Stimulated activated CD8-positive, alpha-beta memory T cell treated with anti-CD3 and anti-CD28 coated beads, Interleukin-7, amount 100 ng/mL, for 1 hour (primary cell): ENCODE measurements around the gene OR5H14.

Experiments used
- DNase-seq, 2 donors: peaks; one replicate each; pipeline ENCODE4 v3.0.0-alpha.2; 2020; ENCODE audit warnings: low read depth in 2 of 2

The OR5H14 gene

DNA sequence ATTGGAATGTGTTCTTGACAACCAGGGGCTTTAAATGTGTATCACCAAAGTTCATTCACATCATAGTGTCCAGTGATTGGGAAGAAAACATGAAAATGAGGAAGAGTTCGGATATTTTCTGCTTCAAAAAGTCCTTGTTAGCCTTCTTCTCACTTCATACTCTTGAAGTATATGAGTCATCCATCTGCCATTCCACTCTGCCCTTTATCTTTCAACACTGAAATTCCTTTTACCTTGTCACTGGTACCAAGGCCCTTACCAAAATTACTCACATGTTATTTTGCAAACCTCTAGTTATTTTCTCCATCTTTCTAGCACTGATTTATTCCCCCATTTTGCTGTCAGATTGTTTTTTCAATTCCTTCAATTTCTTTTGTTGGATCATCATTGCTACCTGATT lies 51.7 kb downstream of the OR5H14 start:
- DNase-seq, result no peak
